ENCODE results near the gene TMEM170A. TPM values are rescaled to one million over a fixed set of nuclear protein-coding genes. Genes with fewer than 3 reads are reported as not detected.
"Not testable (repeated sequence)": the region's sequence is repeated elsewhere in the genome, so short reads cannot be mapped to it uniquely, and the experiment has no call there.

The TMEM170A gene
- total RNA-seq, 2 experiments from 2014 or later: 25.7 to 29.4 TPM

GRCh38 chr16:75456971-75457370 is 7.5 kb downstream of the TMEM170A start:
- DNase-seq (ENCODE audit: low spot score): no peak
- ChIA-PET POLR2A (interaction anchor here (0.7 to 2.6 kb wide), 2 partner anchors 12 to 23 kb away, joined by 4 to 8 read pairs; partner anchors contain the start of gene CFDP1), CTCF (ENCODE audit: unreplicated experiment) (no interaction called here)
- Histone ChIP-seq H3K9me2 (ENCODE audit: insufficient read depth, low read length) (no peaks in the 10 kb centered on the region), H3K4me1 (ENCODE audit: insufficient read depth, low read length, poor library complexity, severe bottlenecking) (no peaks in the 10 kb centered on the region), H2AFZ (ENCODE audit: low read length) (no peak overlapping the region), H3K27ac (ENCODE audit: low read depth, low read length, poor library complexity, severe bottlenecking) (no peak overlapping the region), H3K9me3 (ENCODE audit: low read length) (no peaks in the 10 kb centered on the region), H3K36me3 (ENCODE audit: insufficient read depth, low read length) (0 out of 2 replicates have a peak, but pooled peaks cover 6% of the 10 kb centered on the region), H3K4me2 (ENCODE audit: low read length) (no peak overlapping the region), H3K79me2 (ENCODE audit: insufficient read depth, low read depth, low read length) (peaks cover 21% of the 10 kb centered on the region), H3K4me3 (ENCODE audit: low read depth, low read length, poor library complexity, severe bottlenecking) (no peak overlapping the region), H4K20me1 (ENCODE audit: insufficient read depth, low read length) (peaks cover 5% of the 10 kb centered on the region)
- TF ChIP-seq CTCF (conservative IDR thresholded peaks at IDR 0.05; ENCODE audit: low read length): no peak
- TF ChIP-seq EZH2phosphoT487 (IDR thresholded peaks at IDR 0.05; ENCODE audit: borderline replicate concordance, low read depth, low read length): no peak
- intact Hi-C loops (cut with micrococcal nuclease; ENCODE audit: unreplicated experiment): no loop called here
- BruUV-seq (replicated peaks): no TSS peak

- intact Hi-C loops (cut with micrococcal nuclease; ENCODE audit: unreplicated experiment); H3K4me3 ChIP-seq (ENCODE audit: low read depth, low read length, poor library complexity, severe bottlenecking); H3K9me2 ChIP-seq (ENCODE audit: insufficient read depth, low read length); DNase-seq (ENCODE audit: low spot score); H4K20me1 ChIP-seq (ENCODE audit: insufficient read depth, low read length); H3K27ac ChIP-seq (ENCODE audit: low read depth, low read length, poor library complexity, severe bottlenecking); CTCF ChIA-PET (ENCODE audit: unreplicated experiment); H3K4me1 ChIP-seq (ENCODE audit: insufficient read depth, low read length, poor library complexity, severe bottlenecking); H3K9me3 ChIP-seq (ENCODE audit: low read length); BruUV-seq (replicated peaks); H3K4me2 ChIP-seq (ENCODE audit: low read length); H2AFZ ChIP-seq (ENCODE audit: low read length); H3K36me3 ChIP-seq (ENCODE audit: insufficient read depth, low read length): not testable (repeated sequence)
- POLR2A ChIA-PET: interaction anchor here (0.7 to 2.6 kb wide), 3 partner anchors 11 to 23 kb away, joined by 4 to 8 read pairs (median 5); partner anchors contain the start of gene CFDP1
- peaks cover 16% of the 10 kb centered on the region for H3K79me2 ChIP-seq (ENCODE audit: insufficient read depth, low read depth, low read length)
Observed at GRCh38 chr16:75456486-75456885, 8.0 kb downstream of the TMEM170A start.

- BruUV-seq (replicated peaks): no TSS peak
- Histone ChIP-seq H4K20me1 (ENCODE audit: insufficient read depth, low read length) (peaks cover 3% of the 10 kb centered on the region; the same call in 1 of the 2 replicates), H3K79me2 (ENCODE audit: insufficient read depth, low read depth, low read length) (peaks cover 13% of the 10 kb centered on the region), H3K4me1 (ENCODE audit: insufficient read depth, low read length, poor library complexity, severe bottlenecking) (no peaks in the 10 kb centered on the region), H3K27ac (ENCODE audit: low read depth, low read length, poor library complexity, severe bottlenecking) (no peak overlapping the region), H3K4me2 (ENCODE audit: low read length) (no peak overlapping the region), H3K9me3 (ENCODE audit: low read length) (no peaks in the 10 kb centered on the region), H3K4me3 (ENCODE audit: low read depth, low read length, poor library complexity, severe bottlenecking) (no peak overlapping the region), H3K9me2 (ENCODE audit: insufficient read depth, low read length) (no peaks in the 10 kb centered on the region), H2AFZ (ENCODE audit: low read length) (no peak overlapping the region), H3K36me3 (ENCODE audit: insufficient read depth, low read length) (peaks cover 15% of the 10 kb centered on the region)
- TF ChIP-seq EZH2phosphoT487 (IDR thresholded peaks at IDR 0.05; ENCODE audit: borderline replicate concordance, low read depth, low read length): no peak
- TF ChIP-seq CTCF (conservative IDR thresholded peaks at IDR 0.05; ENCODE audit: low read length): no peak
- no peak for DNase-seq (ENCODE audit: low spot score)
- intact Hi-C loops (cut with micrococcal nuclease; ENCODE audit: unreplicated experiment): no loop called here
- CTCF ChIA-PET (ENCODE audit: unreplicated experiment): no interaction called here
- POLR2A ChIA-PET: interaction anchor here (0.6 to 2.6 kb wide), 4 partner anchors 11 to 308 kb away, joined by 3 to 8 read pairs (median 4); partner anchors contain the start of gene CFDP1
Observed at GRCh38 chr16:75455677-75456076, 8.8 kb downstream of the TMEM170A start.
